GM12891 (cell line): ENCODE results near the gene PLCH2.

Source experiments
- POLR2A ChIP-seq: IDR thresholded peaks from 2 replicates; pipeline ENCODE4 v1.6.1; 2011; ENCODE audit warnings: low read depth, low read length, control low read depth
- POLR2AphosphoS5 ChIP-seq: IDR thresholded peaks from 2 replicates; pipeline ENCODE4 v1.6.1; 2011; ENCODE audit warnings: low read depth, low read length, control low read depth
- POU2F2 ChIP-seq: IDR thresholded peaks from 2 replicates; pipeline ENCODE4 v1.6.1; 2011; ENCODE audit warnings: low read depth, mild to moderate bottlenecking, control low read depth, low read length, moderate library complexity
- TAF1 ChIP-seq: IDR thresholded peaks from 2 replicates; pipeline ENCODE4 v1.6.1; 2011; ENCODE audit warnings: low read depth, low read length, control low read depth

GRCh38 chr1:2443277-2444137 is 32.6 kb upstream of the PLCH2 start:
- TF ChIP-seq POLR2A: no peak
- no peak for TF ChIP-seq POLR2AphosphoS5
- TF ChIP-seq TAF1: no peak
- TF ChIP-seq POU2F2: no peak
